GM12878 (cell line): Measurements from ENCODE around the gene MCM3. TPM values are rescaled to one million over a fixed set of nuclear protein-coding genes. Genes with fewer than 3 reads are reported as not detected.

ENCODE experiments used
- CTCF ChIP-seq, 3 experiments: IDR thresholded peaks in 2 of 3; conservative IDR thresholded peaks in 1 of 3; 2 replicates each; pipeline ENCODE4 v1.5.1; 2011; ENCODE audit warnings: low read depth in 3 of 3, low read length in 3 of 3, mild to moderate bottlenecking in 3 of 3, control low read depth in 2 of 3, moderate library complexity in 2 of 3, inconsistent platforms in 1 of 3, mixed read lengths in 1 of 3; ENCODE audit not compliant: control insufficient read depth in 2 of 3, insufficient read depth in 1 of 3; ENCODE audit errors: extremely low read depth in 1 of 3
- ELK1 ChIP-seq: IDR thresholded peaks from 2 replicates; pipeline ENCODE4 v1.6.1; 2012; ENCODE audit warnings: low read depth, low read length, improper control_type of control experiment
- HCFC1 ChIP-seq: fragments of 150-350 bp; IDR thresholded peaks from 2 replicates; pipeline ENCODE4 v1.6.1; 2014; ENCODE audit warnings: low read length
- SIX5 ChIP-seq: IDR thresholded peaks from 2 replicates; pipeline ENCODE4 v1.6.1; 2011; ENCODE audit warnings: mild to moderate bottlenecking, low read depth, low read length, moderate library complexity; ENCODE audit not compliant: severe bottlenecking
- ZBTB11 ChIP-seq: fragments of 450-650 bp; formaldehyde crosslinking; IDR thresholded peaks from 2 replicates; pipeline ENCODE4 v1.5.0; 2022; ENCODE audit warnings: mild to moderate bottlenecking, missing genetic modification characterization
- ZBTB4 ChIP-seq: fragments of 450-650 bp; formaldehyde crosslinking; IDR thresholded peaks from 2 replicates; pipeline ENCODE4 v1.4.0; 2022; ENCODE audit warnings: mild to moderate bottlenecking, moderate library complexity
- polyA plus RNA-seq, 11 experiments: library from polyadenylated mRNA; depleted of rRNA in 4 of 11; unstranded in 6 of 11; stranded (reverse) in 5 of 11; fragments of >200 nt; fragmentation: Nextera tagmentation in 4 of 11; fragmentation: Illumina TruSeq in 1 of 11; extraction: Ambion mirVana in 4 of 11; extraction: Trizol in 1 of 11; gene quantifications; 1 replicate in 1 of 11; 2 replicates in 10 of 11; pipeline versions ENCODE4 v1.2.1 to v1.2.3, GENCODE V29; 2011 to 2016; ENCODE audit warnings: inconsistent platforms in 2 of 11, missing spikeins in 2 of 11, low read depth in 1 of 11
- total RNA-seq, 4 experiments: library from RNA; depleted of rRNA in 3 of 4; stranded (reverse); fragments of >200 nt in 3 of 4; fragmentation: Illumina TruSeq in 1 of 4; extraction: Trizol in 1 of 4; gene quantifications; 2 replicates each; pipeline versions ENCODE4 v1.2.1 to v1.2.3, GENCODE V29; 2013 to 2021

MCM3 gene
- total and polyA plus RNA-seq, 10 of the 15 experiments (the other 5 are each of a cell fraction or from before 2014, with no cell fraction given), result 74.1 to 265 (median 214) TPM

GRCh38 chr6:52249078-52249477 lies 35.5 kb downstream of the MCM3 start (continued):
- TF ChIP-seq ZBTB11, result no peak
- TF ChIP-seq ZBTB4 (CRISPR knock-in tag), result no peak
- TF ChIP-seq ELK1, result no peak
- TF ChIP-seq CTCF (IDR thresholded peaks at IDR 0.05 in 2 of 3, conservative IDR thresholded peaks at IDR 0.05 in 1 of 3; ENCODE audit: control insufficient read depth in 2 of 3, extremely low read depth in 1 of 3, insufficient read depth in 1 of 3, low read depth in 3 of 3, low read length in 3 of 3), result no peak
- TF ChIP-seq HCFC1, result no peak
- TF ChIP-seq SIX5, result no peak
